ENCODE data around the gene INTS13. TPM values are rescaled to one million over a fixed set of nuclear protein-coding genes. Genes with fewer than 3 reads are reported as not detected.
A peak's percentile ranks its signal among the peaks of the same experiment; 100 is the strongest.
"Not testable (repeated sequence)": the region's sequence is repeated elsewhere in the genome, so short reads cannot be mapped to it uniquely, and the experiment has no call there.

INTS13 gene
- total RNA-seq, 1 donor from 2014 or later, result 49.4 TPM

- no peak for DNase-seq (ENCODE audit: extremely low read depth, low read depth, low spot score)
Measured at GRCh38 chr12:26936559-26937442, 980 bp downstream of the INTS13 start.

- DNase-seq (ENCODE audit: extremely low read depth, low read depth, low spot score), result no peak
Measured at GRCh38 chr12:26935636-26936378, 2.0 kb downstream of the INTS13 start.

- DNase-seq (ENCODE audit: extremely low read depth, low read depth, low spot score), result no peak
Measured at GRCh38 chr12:26929590-26929989, 8.2 kb downstream of the INTS13 start.

GRCh38 chr12:26928661-26929060, 9.1 kb downstream of the INTS13 start:
- no peak for DNase-seq (ENCODE audit: extremely low read depth, low read depth, low spot score)

GRCh38 chr12:26921886-26922285, 15.9 kb downstream of the INTS13 start:
- no peak for DNase-seq (ENCODE audit: extremely low read depth, low read depth, low spot score)

GRCh38 chr12:26919216-26919555, 18.6 kb downstream of the INTS13 start:
- DNase-seq (ENCODE audit: extremely low read depth, low read depth, low spot score), result no peak

GRCh38 chr12:26918321-26919215, 19.2 kb downstream of the INTS13 start:
- no peak for DNase-seq (ENCODE audit: extremely low read depth, low read depth, low spot score)

- no peak for DNase-seq (ENCODE audit: extremely low read depth, low read depth, low spot score)
Measured at GRCh38 chr12:26906704-26907103, 31.1 kb downstream of the INTS13 start.

- DNase-seq (ENCODE audit: extremely low read depth, low read depth, low spot score), result no peak
Measured at GRCh38 chr12:26906024-26906423, 31.8 kb downstream of the INTS13 start.

GRCh38 chr12:26903396-26903795, 34.4 kb downstream of the INTS13 start:
- DNase-seq (ENCODE audit: extremely low read depth, low read depth, low spot score), result not testable (repeated sequence)

- no peak for DNase-seq (ENCODE audit: extremely low read depth, low read depth, low spot score)
Measured at GRCh38 chr12:26896913-26897312, 40.9 kb downstream of the INTS13 start.

- DNase-seq (ENCODE audit: extremely low read depth, low read depth, low spot score), result no peak
Measured at GRCh38 chr12:26895672-26896071, 42.1 kb downstream of the INTS13 start.

GRCh38 chr12:26891704-26892103, 46.1 kb downstream of the INTS13 start:
- no peak for DNase-seq (ENCODE audit: extremely low read depth, low read depth, low spot score)

- DNase-seq (ENCODE audit: extremely low read depth, low read depth, low spot score), result no peak
Measured at GRCh38 chr12:26890784-26891183, 47.0 kb downstream of the INTS13 start.

GRCh38 chr12:26884765-26885576, 52.8 kb downstream of the INTS13 start:
- DNase-seq (ENCODE audit: extremely low read depth, low read depth, low spot score), result peak; percentile 63

GRCh38 chr12:26880625-26881024, 57.2 kb downstream of the INTS13 start:
- DNase-seq (ENCODE audit: extremely low read depth, low read depth, low spot score), result no peak

- DNase-seq (ENCODE audit: extremely low read depth, low read depth, low spot score), result peak; percentile 58
Measured at GRCh38 chr12:26878661-26879119, 59.1 kb downstream of the INTS13 start.

- no peak for DNase-seq (ENCODE audit: extremely low read depth, low read depth, low spot score)
Measured at GRCh38 chr12:26874501-26875296, 63.1 kb downstream of the INTS13 start.

- no peak for DNase-seq (ENCODE audit: extremely low read depth, low read depth, low spot score)
Measured at GRCh38 chr12:26872625-26873024, 65.2 kb downstream of the INTS13 start.

Data from glomerular endothelial cell (primary cell).